Testis (tissue), 5 donors: ENCODE results near the gene KCNJ5. TPM values are rescaled to one million over a fixed set of nuclear protein-coding genes. Genes with fewer than 3 reads are reported as not detected.

ENCODE experiments used
- DNase-seq: peaks from one replicate; pipeline ENCODE4 v3.0.0-alpha.2; 2019
- H3K27ac ChIP-seq, 2 donors: fragments of 200-600 bp; sonication (generic); one replicate each; pipeline ENCODE4 v1.5.1; 2019
- H3K27me3 ChIP-seq: fragments of 200-600 bp; sonication (generic); one replicate; pipeline ENCODE4 v1.5.1; 2019
- H3K36me3 ChIP-seq: fragments of 200-600 bp; sonication (generic); one replicate; pipeline ENCODE4 v1.5.1; 2017; ENCODE audit warnings: low read depth; ENCODE audit errors: missing control alignments
- H3K4me1 ChIP-seq: fragments of 200-600 bp; sonication (generic); one replicate; pipeline ENCODE4 v1.5.1; 2019
- H3K4me3 ChIP-seq, 2 donors: fragments of 200-600 bp; sonication (generic); one replicate each; pipeline ENCODE4 v1.5.1; 2017 to 2019
- H3K9me3 ChIP-seq: fragments of 200-600 bp; sonication (generic); one replicate; pipeline ENCODE4 v1.5.1; 2017
- CTCF ChIP-seq, 3 experiments: fragments of 450-650 bp in 2 of 3; fragments of 200-600 bp in 1 of 3; sonication (generic) in 1 of 3; IDR thresholded peaks; one replicate each; pipeline ENCODE4 v1.5.1; 2016 to 2019; ENCODE audit warnings: antibody characterized with exemption in 3 of 3, mild to moderate bottlenecking in 2 of 3, moderate library complexity in 1 of 3
- POLR2A ChIP-seq: fragments of 450-650 bp; IDR thresholded peaks from one replicate; pipeline ENCODE4 v1.6.1; 2017; ENCODE audit warnings: antibody characterized with exemption, mild to moderate bottlenecking, moderate library complexity
- WGBS, 2 donors: methylation state at CpG; one replicate each; pipeline ENCODE4 v1.1.5; 2018; 5-methylcytosine and 5-hydroxymethylcytosine counted together
- intact Hi-C: fragments of 100-400 bp; cut with DNase I; formaldehyde crosslinking; loops from one replicate; pipeline ENCODE4 v1.15.1; 2023; ENCODE audit warnings: low total_unique reads
- long read RNA-seq, 2 donors: transcript quantifications; one replicate each; lab custom pipeline, GENCODE V29; 2026
- polyA plus RNA-seq: library from polyadenylated mRNA; stranded (reverse); fragments of 350-450 nt; fragmentation: Illumina TruSeq; extraction: RNeasy Lipid Tissue Mini Kit (QIAGEN cat#74804); gene quantifications from one replicate; pipeline ENCODE4 v1.2.3, GENCODE V29; 2014; ENCODE audit warnings: low read depth, low replicate concordance; ENCODE audit not compliant: insufficient read depth
- total RNA-seq, 2 donors: library from RNA; depleted of rRNA; stranded (reverse); fragments of >200 nt; gene quantifications; one replicate each; pipeline ENCODE4 v1.2.3, GENCODE V29; 2016

Gene KCNJ5
- total RNA-seq (1 to 10 TPM in 1 of 2 donors, under 1 TPM in 1; 0.55 to 1.5 TPM), polyA plus RNA-seq (2.1 TPM)
- long read RNA-seq, donor 1, full-length matches to known transcripts: 1 of 1 reads
- long read RNA-seq, donor 1, partial matches to known transcripts: 0 of 1 reads
- long read RNA-seq, donor 1, other reads (novel, unspliced or antisense): 0 of 1 reads
- long read RNA-seq, donor 2: 0 reads

- Histone ChIP-seq H3K4me3 (peak within 1 kb of the TSS; percentile 37 to 62), H3K9me3 (no peaks in the 10 kb centered on the region), H3K36me3 (no peaks in the 10 kb centered on the region), H3K4me1 (peaks cover 29% of the 10 kb centered on the region), H3K27ac (no peak within 1 kb of the TSS), H3K27me3 (no peaks in the 10 kb centered on the region)
- intact Hi-C loops: no loop called here
- DNase-seq: peak; percentile 27
- TF ChIP-seq CTCF (IDR thresholded peaks at IDR 0.05) (no peak), POLR2A (no peak)
- WGBS, 2 donors: 1% methylated on average over 31 to 71 of the region's 85 CpGs
These were observed at the start of gene KCNJ5 for GRCh38 chr11:128890543-128891368. TSS of gene KCNJ5 (plus strand) at chr11:128891356. CDS start at chr11:128911274, 19,918 bp downstream.

GRCh38 chr11:128841461-128842072 lies 49.6 kb upstream of the KCNJ5 start:
- no peak for DNase-seq
- 48 to 67% methylated on average over 7 of the region's 7 CpGs for WGBS, 2 donors
- Histone ChIP-seq H3K27ac (no peak overlapping the region), H3K9me3 (no peaks in the 10 kb centered on the region), H3K4me1 (no peaks in the 10 kb centered on the region), H3K27me3 (no peaks in the 10 kb centered on the region), H3K4me3 (no peak overlapping the region), H3K36me3 (no peaks in the 10 kb centered on the region)
- intact Hi-C loops: no loop called here
- TF ChIP-seq POLR2A: no peak
- TF ChIP-seq CTCF (IDR thresholded peaks at IDR 0.05): no peak

- Histone ChIP-seq H3K36me3 (no peaks in the 10 kb centered on the region), H3K4me1 (no peaks in the 10 kb centered on the region), H3K27me3 (no peaks in the 10 kb centered on the region), H3K9me3 (no peaks in the 10 kb centered on the region), H3K4me3 (no peak overlapping the region), H3K27ac (no peak overlapping the region)
- intact Hi-C loops: no loop called here
- no peak for DNase-seq
- WGBS, 2 donors: 78 to 80% methylated on average over 2 of the region's 2 CpGs
- no peak for TF ChIP-seq POLR2A
- TF ChIP-seq CTCF (IDR thresholded peaks at IDR 0.05): no peak
These were observed 47.9 kb upstream of the KCNJ5 start for GRCh38 chr11:128843198-128843785.

- no peaks in the 10 kb centered on the region for H3K4me1 ChIP-seq
- intact Hi-C loops: no loop called here
- H3K27ac ChIP-seq: no peak overlapping the region
- no peaks in the 10 kb centered on the region for H3K9me3 ChIP-seq
- no peak for DNase-seq
- WGBS, 2 donors: 60 to 61% methylated on average over 2 of the region's 2 CpGs
- no peaks in the 10 kb centered on the region for H3K27me3 ChIP-seq
- H3K36me3 ChIP-seq: no peaks in the 10 kb centered on the region
- TF ChIP-seq CTCF (IDR thresholded peaks at IDR 0.05) (no peak), POLR2A (no peak)
- H3K4me3 ChIP-seq: no peak overlapping the region
These were observed 45.8 kb upstream of the KCNJ5 start for GRCh38 chr11:128845334-128845780.
